T-helper 2 cell treated with Interferon-gamma antibody and Interleukin-4, amounts not matched to agents 5 μg/mL and 100 μg/mL, for 36 hours (primary cell): ENCODE measurements around the gene PIEZO2.

ENCODE experiments used
- DNase-seq: peaks from one replicate; pipeline ENCODE4 v3.0.0; 2021; ENCODE audit warnings: low spot score
- H3K27ac Mint-ChIP-seq: one replicate; pipeline ENCODE4 v1.8.0; 2021; ENCODE audit warnings: mild to moderate bottlenecking, mixed read lengths
- H3K27me3 Mint-ChIP-seq: one replicate; pipeline ENCODE4 v1.8.0; 2021; ENCODE audit warnings: low read depth, mixed read lengths
- H3K36me3 Mint-ChIP-seq: one replicate; pipeline ENCODE4 v1.8.0; 2021; ENCODE audit warnings: low read depth, mixed read lengths
- H3K4me1 Mint-ChIP-seq: one replicate; pipeline ENCODE4 v1.8.0; 2021; ENCODE audit warnings: low read depth, mixed read lengths
- H3K4me3 Mint-ChIP-seq: one replicate; pipeline ENCODE4 v1.8.0; 2022; ENCODE audit warnings: mild to moderate bottlenecking, moderate library complexity, mixed read lengths
- H3K9me3 Mint-ChIP-seq: one replicate; pipeline ENCODE4 v1.8.0; 2021; ENCODE audit warnings: mixed read lengths

Gene PIEZO2

GRCh38 chr18:11113046-11113548 lies 36.3 kb downstream of the PIEZO2 start:
- DNase-seq, result no peak
- Mint-ChIP-seq H3K9me3 (no peaks in the 10 kb centered on the region), H3K36me3 (no peaks in the 10 kb centered on the region), H3K4me1 (no peaks in the 10 kb centered on the region), H3K27ac (no peak overlapping the region), H3K4me3 (no peak overlapping the region), H3K27me3 (no peaks in the 10 kb centered on the region)

DNA sequence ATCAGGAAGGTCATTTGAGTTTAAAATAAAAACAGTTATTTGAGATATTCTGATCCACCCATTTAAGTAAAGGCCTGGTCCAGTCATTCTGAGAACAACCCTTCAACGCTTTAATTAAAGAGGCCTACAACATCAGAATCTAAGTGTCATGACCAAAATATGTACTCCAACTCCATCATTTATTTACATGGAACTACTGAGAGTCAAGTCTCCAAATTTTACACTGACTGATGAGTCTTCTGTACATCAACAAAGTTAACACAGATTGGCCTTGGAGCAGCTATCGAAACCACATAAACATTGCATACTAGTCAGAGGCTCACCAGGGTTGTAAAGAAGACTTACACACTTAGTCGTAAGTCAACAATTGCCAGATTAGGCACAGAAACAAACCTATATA lies 37.1 kb downstream of the PIEZO2 start:
- H3K4me1 Mint-ChIP-seq, result no peaks in the 10 kb centered on the region
- H3K9me3 Mint-ChIP-seq, result no peaks in the 10 kb centered on the region
- no peak for DNase-seq
- no peaks in the 10 kb centered on the region for H3K36me3 Mint-ChIP-seq
- no peak overlapping the region for H3K4me3 Mint-ChIP-seq
- no peaks in the 10 kb centered on the region for H3K27me3 Mint-ChIP-seq
- H3K27ac Mint-ChIP-seq, result no peak overlapping the region

DNA sequence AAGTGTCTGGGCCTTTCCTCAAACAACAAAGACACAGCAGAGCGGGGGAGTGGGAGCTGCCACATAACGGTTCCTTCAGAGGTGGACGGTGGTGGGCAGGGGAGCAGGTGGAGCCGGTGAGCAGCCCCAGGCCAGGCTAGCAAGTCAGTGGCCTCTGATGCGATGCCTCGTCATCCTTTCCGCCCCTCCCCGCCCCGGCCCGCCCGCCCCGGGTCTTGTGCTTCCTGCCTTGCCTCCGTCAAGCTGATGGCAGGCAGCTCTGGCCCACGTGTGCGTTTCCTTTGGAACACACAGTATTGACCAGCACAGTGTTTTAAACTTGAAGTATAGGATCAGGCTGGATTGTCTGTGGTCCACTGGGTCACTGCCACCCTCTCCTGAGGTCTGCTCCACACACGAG lies 38.9 kb downstream of the PIEZO2 start:
- Mint-ChIP-seq H3K4me1 (no peaks in the 10 kb centered on the region), H3K27ac (no peak overlapping the region), H3K4me3 (no peak overlapping the region), H3K9me3 (no peaks in the 10 kb centered on the region), H3K27me3 (no peaks in the 10 kb centered on the region), H3K36me3 (no peaks in the 10 kb centered on the region)
- DNase-seq, result no peak

DNA sequence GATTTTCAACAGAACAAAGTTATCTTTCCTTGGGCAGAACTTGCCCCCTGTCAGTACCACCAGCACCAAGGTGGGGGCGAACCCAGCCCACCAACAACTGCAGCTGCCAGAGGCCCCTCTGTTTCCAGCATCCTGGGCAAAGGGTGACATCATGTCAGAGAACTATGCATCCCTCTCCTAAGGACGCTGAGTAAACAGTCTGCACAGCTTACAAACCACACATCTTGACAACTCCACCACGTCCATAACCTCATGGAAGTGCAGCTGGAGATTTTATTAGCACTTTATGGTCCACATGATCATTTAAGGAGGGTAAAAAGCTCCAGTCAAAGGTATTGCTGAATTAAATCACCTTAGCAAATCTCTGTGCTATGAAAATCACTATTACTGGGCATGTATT lies 40.4 kb downstream of the PIEZO2 start:
- no peak overlapping the region for H3K27ac Mint-ChIP-seq
- no peaks in the 10 kb centered on the region for H3K36me3 Mint-ChIP-seq
- no peaks in the 10 kb centered on the region for H3K9me3 Mint-ChIP-seq
- DNase-seq, result no peak
- no peaks in the 10 kb centered on the region for H3K4me1 Mint-ChIP-seq
- H3K27me3 Mint-ChIP-seq, result no peaks in the 10 kb centered on the region
- H3K4me3 Mint-ChIP-seq, result no peak overlapping the region

DNA sequence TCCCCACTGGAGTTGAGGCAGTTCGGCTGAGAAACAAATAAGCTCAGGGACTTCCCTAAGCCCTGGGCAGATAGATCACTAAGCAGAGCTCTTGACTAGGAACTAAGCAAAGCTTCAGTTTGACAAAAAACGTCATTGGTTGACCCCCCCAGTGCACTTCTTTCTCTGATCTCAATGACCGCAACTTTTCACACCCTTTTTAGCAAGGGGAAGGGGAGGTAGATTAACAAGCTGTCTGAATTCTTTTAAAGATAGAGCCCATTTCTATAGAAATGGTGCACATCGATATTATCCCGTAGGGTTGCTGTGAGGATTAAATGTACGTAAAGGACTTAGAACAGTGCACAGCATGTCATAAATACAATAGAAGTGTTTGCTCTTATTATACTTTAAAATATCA lies 42.5 kb downstream of the PIEZO2 start:
- Mint-ChIP-seq H3K36me3 (no peaks in the 10 kb centered on the region), H3K4me1 (no peaks in the 10 kb centered on the region), H3K27ac (no peak overlapping the region), H3K9me3 (no peaks in the 10 kb centered on the region), H3K4me3 (no peak overlapping the region), H3K27me3 (no peaks in the 10 kb centered on the region)
- DNase-seq, result no peak

GRCh38 chr18:11105463-11105862 lies 43.9 kb downstream of the PIEZO2 start:
- Mint-ChIP-seq H3K36me3 (no peaks in the 10 kb centered on the region), H3K4me3 (no peak overlapping the region), H3K9me3 (no peaks in the 10 kb centered on the region), H3K27ac (no peak overlapping the region), H3K27me3 (no peaks in the 10 kb centered on the region), H3K4me1 (no peaks in the 10 kb centered on the region)
- DNase-seq, result no peak

DNA sequence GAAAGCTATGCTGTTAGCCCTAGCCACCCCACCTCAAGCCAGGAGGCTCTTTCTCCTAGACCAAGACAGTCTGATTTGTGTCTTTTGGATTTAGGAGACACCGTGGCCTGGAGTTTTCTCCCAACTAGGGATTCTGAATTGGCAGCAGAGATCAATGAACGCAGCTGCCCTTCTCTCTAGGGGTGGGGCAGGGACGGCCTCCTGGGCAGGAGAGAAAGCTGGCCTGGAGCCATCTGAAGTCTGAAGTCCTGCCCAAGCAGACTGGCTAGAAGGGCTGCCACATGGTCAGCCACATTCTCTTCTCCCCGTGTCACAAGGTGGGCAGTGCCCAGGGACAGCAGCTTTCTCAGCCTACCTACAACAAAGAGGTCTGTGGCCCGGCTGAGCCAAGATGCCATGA lies 45.1 kb downstream of the PIEZO2 start:
- no peaks in the 10 kb centered on the region for H3K36me3 Mint-ChIP-seq
- H3K4me3 Mint-ChIP-seq, result no peak overlapping the region
- DNase-seq, result no peak
- H3K9me3 Mint-ChIP-seq, result no peaks in the 10 kb centered on the region
- no peaks in the 10 kb centered on the region for H3K27me3 Mint-ChIP-seq
- no peak overlapping the region for H3K27ac Mint-ChIP-seq
- no peaks in the 10 kb centered on the region for H3K4me1 Mint-ChIP-seq

DNA sequence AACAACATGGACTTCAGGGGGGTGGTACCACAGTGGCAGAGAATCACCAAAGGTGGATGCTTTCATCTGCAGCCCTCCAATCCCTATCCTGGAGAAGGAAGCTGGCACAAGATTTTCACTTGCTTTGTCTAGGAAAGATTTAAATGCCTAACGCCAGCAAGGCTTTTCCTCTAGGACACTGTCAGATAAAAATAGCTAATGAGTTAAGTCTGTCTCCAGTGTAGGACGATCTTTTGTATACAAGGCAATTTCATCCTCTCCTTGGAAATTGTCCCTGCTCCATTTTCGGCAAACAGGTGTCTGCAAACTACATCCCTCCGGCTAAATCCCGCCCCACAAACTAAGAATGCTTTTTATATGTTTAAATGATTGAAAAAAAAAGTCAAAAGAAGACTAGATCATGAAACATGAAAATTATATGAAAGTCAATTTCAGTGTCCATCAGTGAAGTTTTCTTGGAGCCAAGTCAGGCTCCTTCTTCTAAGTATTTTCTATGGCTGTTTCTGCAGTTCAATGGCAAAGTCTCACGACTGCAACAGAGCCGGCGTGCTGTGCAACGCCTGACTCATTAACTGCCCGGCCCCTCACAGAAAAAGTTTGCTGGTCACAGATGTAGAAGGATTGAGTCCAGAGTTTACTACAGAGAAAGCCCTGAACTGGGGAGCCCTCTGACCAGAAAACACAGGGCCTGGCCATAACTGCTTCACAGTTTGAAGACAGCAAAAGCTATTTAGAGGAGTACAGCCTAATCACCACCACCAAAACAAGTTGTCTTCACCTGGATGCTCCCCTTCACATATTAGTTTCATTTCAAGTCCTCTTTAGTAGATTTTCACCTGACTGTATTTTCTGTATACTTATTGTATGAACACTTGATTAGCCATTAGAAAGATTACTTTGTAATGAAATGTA lies 52.3 kb downstream of the PIEZO2 start:
- no peaks in the 10 kb centered on the region for H3K36me3 Mint-ChIP-seq
- no peak overlapping the region for H3K4me3 Mint-ChIP-seq
- no peak overlapping the region for H3K27ac Mint-ChIP-seq
- DNase-seq, result no peak
- H3K4me1 Mint-ChIP-seq, result no peaks in the 10 kb centered on the region
- H3K9me3 Mint-ChIP-seq, result no peaks in the 10 kb centered on the region
- H3K27me3 Mint-ChIP-seq, result no peaks in the 10 kb centered on the region

- Mint-ChIP-seq H3K36me3 (no peaks in the 10 kb centered on the region), H3K9me3 (no peaks in the 10 kb centered on the region), H3K4me3 (no peak overlapping the region), H3K27ac (no peak overlapping the region), H3K4me1 (no peaks in the 10 kb centered on the region), H3K27me3 (no peaks in the 10 kb centered on the region)
- no peak for DNase-seq
Observed at GRCh38 chr18:11096411-11096810, 53.0 kb downstream of the PIEZO2 start.

GRCh38 chr18:11095674-11096293 lies 53.6 kb downstream of the PIEZO2 start:
- Mint-ChIP-seq H3K9me3 (no peaks in the 10 kb centered on the region), H3K4me3 (no peak overlapping the region), H3K4me1 (no peaks in the 10 kb centered on the region), H3K27me3 (no peaks in the 10 kb centered on the region), H3K27ac (no peak overlapping the region), H3K36me3 (no peaks in the 10 kb centered on the region)
- no peak for DNase-seq

DNA sequence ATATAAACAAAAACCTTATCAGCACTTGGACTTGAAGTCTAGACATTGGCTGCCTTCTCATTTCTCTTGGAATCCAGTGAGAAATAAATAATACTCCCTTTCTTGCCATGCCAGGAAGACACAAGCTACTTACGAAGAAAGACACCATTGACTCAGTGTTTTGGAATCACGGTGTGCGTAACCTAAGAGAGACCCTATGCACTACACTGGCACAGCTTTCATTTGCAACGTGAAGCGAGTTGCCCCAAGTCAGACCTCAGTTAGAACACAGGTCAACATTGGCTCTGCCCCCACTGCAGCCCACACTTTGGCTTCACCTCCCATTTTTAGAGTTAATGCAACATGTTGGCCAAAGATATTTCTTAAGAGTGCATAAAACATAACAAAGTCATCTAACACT lies 54.2 kb downstream of the PIEZO2 start:
- H3K27me3 Mint-ChIP-seq, result no peaks in the 10 kb centered on the region
- no peaks in the 10 kb centered on the region for H3K36me3 Mint-ChIP-seq
- no peak overlapping the region for H3K4me3 Mint-ChIP-seq
- H3K4me1 Mint-ChIP-seq, result no peaks in the 10 kb centered on the region
- no peaks in the 10 kb centered on the region for H3K9me3 Mint-ChIP-seq
- DNase-seq, result no peak
- H3K27ac Mint-ChIP-seq, result no peak overlapping the region

DNA sequence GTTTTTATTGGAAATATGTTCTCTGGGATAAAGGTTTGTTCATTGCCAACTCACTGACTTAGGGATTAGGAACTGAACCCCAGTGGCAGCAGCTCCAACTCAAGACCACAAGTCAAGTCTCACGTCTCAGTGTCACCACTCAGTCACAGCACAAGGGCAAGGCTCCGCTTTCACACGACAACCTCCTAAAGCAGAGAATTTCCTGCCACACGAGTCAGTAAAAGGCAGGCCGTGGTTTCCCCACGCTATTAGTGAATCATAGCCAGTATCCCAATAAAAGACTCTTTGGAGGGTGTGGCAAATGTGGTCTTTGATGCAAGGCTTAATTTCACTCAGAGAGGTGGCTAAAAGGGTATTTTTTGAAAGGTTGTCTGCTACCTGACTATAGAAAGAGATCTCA lies 57.6 kb downstream of the PIEZO2 start:
- Mint-ChIP-seq H3K27ac (no peak overlapping the region), H3K4me3 (no peak overlapping the region), H3K36me3 (no peaks in the 10 kb centered on the region), H3K9me3 (no peaks in the 10 kb centered on the region), H3K27me3 (no peaks in the 10 kb centered on the region), H3K4me1 (no peaks in the 10 kb centered on the region)
- no peak for DNase-seq

DNA sequence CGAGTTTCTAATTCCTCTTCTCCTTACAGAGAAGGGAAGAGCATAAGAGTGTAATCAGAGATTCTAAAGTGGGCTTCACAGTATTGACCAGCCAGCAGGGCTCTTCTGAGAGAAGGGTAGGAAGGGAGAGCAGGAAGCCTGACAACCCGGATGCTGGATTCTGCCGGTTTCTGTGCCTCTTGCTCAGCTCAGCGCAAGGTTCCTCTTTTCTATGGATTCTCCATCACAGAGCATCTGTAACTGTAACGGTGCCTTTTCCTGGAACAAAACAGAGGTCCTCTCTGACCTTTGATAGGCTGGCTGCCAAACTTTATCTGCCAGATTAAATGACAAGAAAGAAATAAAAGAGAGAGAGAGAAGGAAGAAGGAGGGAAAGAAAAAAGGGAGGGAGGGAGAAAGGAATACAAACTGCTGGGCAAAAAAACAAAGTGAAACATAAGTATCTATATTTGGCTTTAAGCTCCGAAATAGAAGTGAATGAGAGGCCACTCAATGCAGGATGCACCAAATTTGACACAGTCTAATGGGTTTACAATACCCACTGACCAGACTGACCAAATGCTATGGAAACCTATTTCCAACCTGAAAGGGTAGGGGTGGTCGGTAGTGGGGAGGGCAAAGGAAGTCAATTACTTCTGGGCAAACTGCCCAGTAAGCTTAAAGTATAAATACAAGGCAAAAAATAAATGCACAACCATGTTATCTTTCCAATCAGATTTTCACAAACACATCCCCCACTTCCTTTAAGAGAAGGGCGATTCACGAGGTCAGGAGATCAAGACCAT lies 59.2 kb downstream of the PIEZO2 start:
- Mint-ChIP-seq H3K4me1 (no peaks in the 10 kb centered on the region), H3K9me3 (no peaks in the 10 kb centered on the region), H3K4me3 (no peak overlapping the region), H3K27ac (no peak overlapping the region), H3K36me3 (no peaks in the 10 kb centered on the region), H3K27me3 (no peaks in the 10 kb centered on the region)
- no peak for DNase-seq

GRCh38 chr18:11081009-11081532 lies 68.3 kb downstream of the PIEZO2 start:
- no peaks in the 10 kb centered on the region for H3K27me3 Mint-ChIP-seq
- H3K4me1 Mint-ChIP-seq, result no peaks in the 10 kb centered on the region
- H3K27ac Mint-ChIP-seq, result no peak overlapping the region
- no peaks in the 10 kb centered on the region for H3K36me3 Mint-ChIP-seq
- no peaks in the 10 kb centered on the region for H3K9me3 Mint-ChIP-seq
- no peak for DNase-seq
- no peak overlapping the region for H3K4me3 Mint-ChIP-seq
